NCI-H446 (cell line): ENCODE measurements around the gene KLHDC4.

Experiments used
- DNase-seq, 2 experiments: peaks; one replicate each; lab custom pipeline; 2025; lab: John Stamatoyannopoulos, UW

The KLHDC4 gene

DNA sequence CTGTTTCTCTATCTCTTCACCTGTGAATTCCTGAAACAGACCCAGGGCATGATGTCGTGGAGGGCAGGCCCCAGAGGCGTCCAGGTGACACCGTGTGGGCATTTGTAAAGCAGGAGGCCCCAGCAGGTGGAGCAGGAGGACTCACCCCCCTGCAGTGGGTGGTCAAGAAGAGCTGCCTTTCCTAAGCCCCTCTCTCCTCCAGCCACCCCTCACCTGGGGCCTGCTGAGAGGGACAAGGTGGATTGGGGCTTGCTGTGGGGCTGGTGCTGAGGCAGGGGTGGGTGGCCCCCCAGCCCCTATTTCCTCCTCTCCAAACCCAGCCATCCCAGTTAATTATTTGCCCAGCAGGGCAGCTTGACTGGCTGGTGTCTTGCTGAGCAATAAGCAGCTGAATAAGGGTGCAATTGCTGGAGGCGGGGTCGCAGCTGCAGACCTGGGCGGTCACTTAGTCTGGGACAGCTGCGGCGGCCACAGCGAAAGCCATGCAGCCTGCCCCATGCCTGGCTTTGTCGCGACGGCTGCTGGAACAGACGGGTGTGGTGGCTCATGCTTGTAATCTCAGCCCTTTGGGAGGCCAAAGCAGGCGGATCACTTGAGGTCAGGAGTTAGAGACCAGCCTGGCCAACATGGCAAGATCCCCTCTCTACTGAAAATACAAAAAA, 107.1 kb downstream of the KLHDC4 start:
- DNase-seq = no peak
